ENCODE results near the gene CMBL. TPM values are rescaled to one million over a fixed set of nuclear protein-coding genes. Genes with fewer than 3 reads are reported as not detected.

The CMBL gene
- total RNA-seq, 1 donor from 2014 or later, result not detected

DNA sequence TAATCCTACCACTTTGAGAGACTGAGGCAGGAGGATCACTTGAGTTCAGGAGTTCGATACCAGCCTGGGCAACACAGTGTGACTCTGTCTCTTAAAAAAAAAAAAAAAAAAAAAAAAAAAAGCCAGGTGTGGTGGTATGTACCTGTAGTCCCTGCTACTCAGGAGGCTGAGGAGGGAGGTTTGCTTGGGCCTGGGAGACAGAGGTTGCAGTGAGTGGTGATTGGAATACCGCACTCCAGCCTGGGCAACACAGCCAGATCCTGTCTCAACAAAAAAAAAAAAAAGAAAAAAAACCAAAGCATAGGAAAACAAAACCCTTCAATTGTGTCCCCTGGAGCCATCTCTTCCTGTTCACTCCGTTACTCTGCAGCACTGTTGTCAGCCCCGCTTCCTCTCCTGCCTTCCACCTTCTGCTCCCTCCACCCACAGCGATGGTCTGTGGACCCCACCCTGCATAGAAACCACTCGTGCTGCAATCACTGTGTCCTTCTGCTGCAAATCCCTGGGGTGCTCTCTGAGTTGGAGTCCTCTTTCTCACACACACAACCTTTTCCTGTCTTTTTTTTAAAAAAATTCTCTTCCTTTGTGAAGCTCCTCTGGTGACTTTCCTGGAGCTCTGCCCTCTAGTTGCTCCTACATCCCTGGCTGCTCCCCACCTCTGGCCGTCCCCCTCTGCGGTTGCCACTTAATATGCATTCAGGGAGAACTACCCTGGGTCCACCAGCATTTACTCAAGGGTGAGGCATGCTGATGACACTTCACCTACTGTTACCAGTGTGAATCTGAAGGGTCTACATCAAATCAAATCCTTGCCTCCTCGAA is 35.4 kb downstream of the CMBL start:
- H3K4me3 Mint-ChIP-seq, result no peak overlapping the region
- ATAC-seq (ENCODE audit: low read depth) (no peak), DNase-seq (no peak)
- intact Hi-C loops (cut with micrococcal nuclease), result no loop called here
- H3K4me1 Mint-ChIP-seq, result no peaks in the 10 kb centered on the region
- TF ChIP-seq, protein P1, sequence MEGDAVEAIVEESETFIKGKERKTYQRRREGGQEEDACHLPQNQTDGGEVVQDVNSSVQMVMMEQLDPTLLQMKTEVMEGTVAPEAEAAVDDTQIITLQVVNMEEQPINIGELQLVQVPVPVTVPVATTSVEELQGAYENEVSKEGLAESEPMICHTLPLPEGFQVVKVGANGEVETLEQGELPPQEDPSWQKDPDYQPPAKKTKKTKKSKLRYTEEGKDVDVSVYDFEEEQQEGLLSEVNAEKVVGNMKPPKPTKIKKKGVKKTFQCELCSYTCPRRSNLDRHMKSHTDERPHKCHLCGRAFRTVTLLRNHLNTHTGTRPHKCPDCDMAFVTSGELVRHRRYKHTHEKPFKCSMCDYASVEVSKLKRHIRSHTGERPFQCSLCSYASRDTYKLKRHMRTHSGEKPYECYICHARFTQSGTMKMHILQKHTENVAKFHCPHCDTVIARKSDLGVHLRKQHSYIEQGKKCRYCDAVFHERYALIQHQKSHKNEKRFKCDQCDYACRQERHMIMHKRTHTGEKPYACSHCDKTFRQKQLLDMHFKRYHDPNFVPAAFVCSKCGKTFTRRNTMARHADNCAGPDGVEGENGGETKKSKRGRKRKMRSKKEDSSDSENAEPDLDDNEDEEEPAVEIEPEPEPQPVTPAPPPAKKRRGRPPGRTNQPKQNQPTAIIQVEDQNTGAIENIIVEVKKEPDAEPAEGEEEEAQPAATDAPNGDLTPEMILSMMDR (IDR thresholded peaks at IDR 0.05), result no peak
- ChIA-PET CTCF (no interaction called here), POLR2A (no interaction called here)
- H3K27ac Mint-ChIP-seq, result no peak overlapping the region
- H3K36me3 Mint-ChIP-seq (ENCODE audit: low read depth), result no peaks in the 10 kb centered on the region
- H3K27me3 Mint-ChIP-seq, result peaks cover 9% of the 10 kb centered on the region
- H3K9me3 Mint-ChIP-seq, result no peaks in the 10 kb centered on the region

DNA sequence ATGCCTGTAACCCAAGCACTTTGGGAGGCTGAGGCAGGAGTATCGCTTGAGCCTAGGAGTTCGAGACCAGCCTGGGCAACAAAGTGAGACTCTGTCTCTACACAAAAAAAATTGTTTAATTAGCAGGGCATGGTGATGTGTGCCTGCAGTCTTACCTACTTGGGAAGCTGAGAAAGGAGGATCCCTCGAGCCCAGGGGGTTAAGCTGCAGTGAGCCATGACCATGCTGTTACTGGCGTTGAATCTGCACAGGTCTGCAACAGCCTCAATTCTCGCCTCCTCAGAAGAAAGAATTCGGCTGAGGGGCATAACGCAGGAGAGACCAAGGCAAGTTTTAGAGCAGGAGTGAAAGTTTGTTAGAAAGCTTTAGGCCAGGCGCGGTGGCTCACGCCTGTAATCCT is 39.6 kb downstream of the CMBL start:
- H3K36me3 Mint-ChIP-seq (ENCODE audit: low read depth), result peaks cover 33% of the 10 kb centered on the region
- ChIA-PET POLR2A (no interaction called here), CTCF (no interaction called here)
- H3K27me3 Mint-ChIP-seq, result peaks cover 6% of the 10 kb centered on the region
- ATAC-seq (ENCODE audit: low read depth) (no peak), DNase-seq (no peak)
- TF ChIP-seq, protein P1 (IDR thresholded peaks at IDR 0.05), result no peak
- H3K4me1 Mint-ChIP-seq, result no peaks in the 10 kb centered on the region
- H3K4me3 Mint-ChIP-seq, result no peak overlapping the region
- no peak overlapping the region for H3K27ac Mint-ChIP-seq
- no peaks in the 10 kb centered on the region for H3K9me3 Mint-ChIP-seq
- intact Hi-C loops (cut with micrococcal nuclease), result no loop called here

DNA sequence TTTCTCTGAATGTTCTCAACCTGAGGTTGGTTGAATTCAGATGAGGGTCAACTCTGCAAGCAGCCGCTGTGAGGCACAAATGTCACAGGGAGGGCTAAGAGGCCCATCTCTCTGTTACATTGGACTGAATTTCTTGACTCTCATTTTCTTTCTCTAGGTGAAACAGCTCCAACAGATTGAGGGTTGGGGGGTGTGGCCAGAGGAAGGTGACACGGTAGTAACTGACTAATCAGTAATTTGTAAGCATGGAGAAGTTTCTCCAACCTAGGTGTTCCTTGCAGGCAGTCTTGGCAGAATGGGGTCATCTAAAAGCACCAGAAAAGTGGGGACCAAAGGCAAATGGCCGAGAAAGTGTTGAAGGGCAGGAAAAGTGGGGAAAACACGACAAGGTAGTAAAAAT is 40.9 kb downstream of the CMBL start:
- ATAC-seq (ENCODE audit: low read depth) (no peak), DNase-seq (no peak)
- H3K4me1 Mint-ChIP-seq, result no peaks in the 10 kb centered on the region
- peaks cover 2% of the 10 kb centered on the region for H3K27me3 Mint-ChIP-seq
- intact Hi-C loops (cut with micrococcal nuclease), result no loop called here
- H3K9me3 Mint-ChIP-seq, result no peaks in the 10 kb centered on the region
- TF ChIP-seq, protein P1 (IDR thresholded peaks at IDR 0.05), result no peak
- no peak overlapping the region for H3K27ac Mint-ChIP-seq
- no peak overlapping the region for H3K4me3 Mint-ChIP-seq
- POLR2A ChIA-PET, result no interaction called here
- CTCF ChIA-PET, result no interaction called here
- peaks cover 44% of the 10 kb centered on the region for H3K36me3 Mint-ChIP-seq (ENCODE audit: low read depth)

DNA sequence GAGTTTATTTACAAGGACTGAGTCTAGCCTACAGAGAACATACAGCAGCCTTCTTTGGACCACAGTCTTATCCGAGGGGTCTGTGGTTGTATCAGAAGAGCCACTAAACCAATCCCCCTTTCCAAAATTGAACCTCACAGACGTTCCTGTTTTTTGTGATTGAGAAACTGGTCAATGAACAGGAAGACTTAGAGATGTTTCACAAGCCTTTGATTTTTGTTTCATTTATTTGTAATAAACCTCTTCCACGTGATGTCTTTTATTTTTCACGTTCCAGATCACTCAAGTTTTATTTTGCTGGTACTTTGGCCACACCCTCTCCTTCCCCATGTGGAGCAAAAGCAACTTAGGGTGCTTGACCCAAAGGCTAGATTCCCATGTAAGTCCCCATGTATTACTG is 41.6 kb downstream of the CMBL start:
- no peak for DNase-seq
- ATAC-seq (ENCODE audit: low read depth), result no peak
- TF ChIP-seq, protein P1 (IDR thresholded peaks at IDR 0.05), result no peak
- Mint-ChIP-seq H3K9me3 (no peaks in the 10 kb centered on the region), H3K27me3 (peaks cover 2% of the 10 kb centered on the region), H3K36me3 (ENCODE audit: low read depth) (peaks cover 51% of the 10 kb centered on the region), H3K4me3 (no peak overlapping the region), H3K27ac (no peak overlapping the region), H3K4me1 (no peaks in the 10 kb centered on the region)
- ChIA-PET POLR2A (no interaction called here), CTCF (interaction anchor here (2.3 kb wide), 1 partner anchor 18 kb away, joined by 8 read pairs; no protein-coding TSS in a partner anchor)
- intact Hi-C loops (cut with micrococcal nuclease), result no loop called here

DNA sequence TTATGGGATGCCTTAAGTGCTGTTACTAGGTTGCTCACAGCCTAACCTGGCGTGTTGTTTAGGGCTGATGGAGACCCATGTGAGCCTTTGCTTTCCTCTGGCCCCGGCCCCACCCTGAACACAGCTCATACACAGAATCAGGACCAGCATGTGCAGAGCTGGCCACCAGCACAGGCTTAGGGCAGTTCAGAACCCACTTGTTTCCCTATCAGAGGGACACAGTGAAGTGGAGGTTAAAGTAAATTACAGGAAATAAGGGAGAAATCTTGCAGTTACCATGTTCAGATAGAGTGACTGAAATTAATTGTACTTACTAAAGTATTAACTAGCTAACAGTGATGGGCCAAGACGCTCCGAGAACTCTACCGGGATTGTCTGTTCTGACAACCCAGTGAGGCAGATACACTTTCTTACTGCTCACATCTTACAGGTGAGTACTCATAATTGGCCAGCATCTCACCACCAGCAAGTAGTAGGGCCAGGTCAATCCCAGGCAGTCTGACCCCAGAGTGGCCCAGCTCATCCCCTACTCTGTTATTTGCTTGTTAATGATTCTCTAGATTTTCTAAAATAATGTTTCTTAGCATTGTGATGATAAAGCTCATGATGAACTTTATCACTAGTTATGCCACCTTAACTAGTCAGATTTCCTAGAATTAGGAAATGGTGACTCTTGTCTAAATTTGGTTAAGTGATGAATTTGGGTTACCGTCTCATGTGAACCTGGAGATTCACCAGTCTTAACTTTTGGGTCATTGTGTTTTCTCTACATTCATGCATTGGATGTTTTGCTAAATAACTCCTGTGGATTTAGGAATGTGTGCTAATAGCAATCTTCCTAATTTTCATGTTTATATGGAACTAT is 42.2 kb downstream of the CMBL start:
- H3K4me1 Mint-ChIP-seq, result no peaks in the 10 kb centered on the region
- H3K4me3 Mint-ChIP-seq, result no peak overlapping the region
- POLR2A ChIA-PET, result interaction anchor here (3.0 kb wide), 1 partner anchor 15 kb away, joined by 11 read pairs; the partner anchor contains the start of genes ATPSCKMT and CCT5
- no peaks in the 10 kb centered on the region for H3K9me3 Mint-ChIP-seq
- CTCF ChIA-PET, result interaction anchor here (2.3 kb wide), 1 partner anchor 18 kb away, joined by 8 read pairs; no protein-coding TSS in a partner anchor
- peaks cover 57% of the 10 kb centered on the region for H3K36me3 Mint-ChIP-seq (ENCODE audit: low read depth)
- intact Hi-C loops (cut with micrococcal nuclease), result no loop called here
- no peaks in the 10 kb centered on the region for H3K27me3 Mint-ChIP-seq
- no peak overlapping the region for H3K27ac Mint-ChIP-seq
- DNase-seq (no peak), ATAC-seq (ENCODE audit: low read depth) (no peak)
- TF ChIP-seq, protein P1 (IDR thresholded peaks at IDR 0.05), result no peak

Data from activated B cell treated with CpG ODN at 0.5 μM for 24 hours (primary cell).